Calu3 (cell line): ENCODE measurements around the gene PRDM7. TPM values are rescaled to one million over a fixed set of nuclear protein-coding genes. Genes with fewer than 3 reads are reported as not detected.
"Not testable (repeated sequence)": the region's sequence is repeated elsewhere in the genome, so short reads cannot be mapped to it uniquely, and the experiment has no call there.

Source experiments
- Bru-seq: library from RNA; stranded (reverse); fragments of 400-500 nt; gene quantifications from one replicate; lab custom pipeline; 2021; lab: Mats Ljungman, UMichigan
- BruChase-seq, 2 experiments: library from RNA; stranded (reverse); fragments of 400-500 nt; gene quantifications; one replicate each; lab custom pipeline; 2021; lab: Mats Ljungman, UMichigan
- BruUV-seq: library from RNA; stranded (reverse); fragments of 400-500 nt; replicated peaks from 2 replicates; lab custom pipeline; 2021; lab: Mats Ljungman, UMichigan
- CTCF ChIA-PET: fragments of 300-600 bp; sonication (Branson Sonifier 250); formaldehyde crosslinking; loops from one replicate; lab custom pipeline; 2022; ENCODE audit warnings: antibody characterized with exemption; lab: Charles Lee
- DNase-seq: peaks from one replicate; pipeline ENCODE4 v3.0.0; 2022
- H3K27ac Mint-ChIP-seq: one replicate; pipeline ENCODE4 v1.8.0; 2022; ENCODE audit warnings: mixed read lengths; ENCODE audit not compliant: unreplicated experiment
- H3K27me3 Mint-ChIP-seq: one replicate; pipeline ENCODE4 v1.8.0; 2022; ENCODE audit warnings: mixed read lengths; ENCODE audit not compliant: unreplicated experiment
- H3K36me3 Mint-ChIP-seq: one replicate; pipeline ENCODE4 v1.8.0; 2022; ENCODE audit warnings: mild to moderate bottlenecking, moderate library complexity, mixed read lengths; ENCODE audit not compliant: insufficient read depth, unreplicated experiment
- H3K4me1 Mint-ChIP-seq: one replicate; pipeline ENCODE4 v1.8.0; 2022; ENCODE audit warnings: mild to moderate bottlenecking, low read depth, mixed read lengths; ENCODE audit not compliant: unreplicated experiment
- H3K4me3 Mint-ChIP-seq: one replicate; pipeline ENCODE4 v1.8.0; 2022; ENCODE audit warnings: mild to moderate bottlenecking, low read depth, moderate library complexity, mixed read lengths; ENCODE audit not compliant: unreplicated experiment
- H3K9me3 Mint-ChIP-seq: one replicate; pipeline ENCODE4 v1.8.0; 2022; ENCODE audit warnings: low read depth, mixed read lengths; ENCODE audit not compliant: unreplicated experiment
- intact Hi-C: fragments of 100-400 bp; cut with micrococcal nuclease; formaldehyde crosslinking; loops from one replicate; pipeline ENCODE4 v1.10.0; 2022; ENCODE audit not compliant: unreplicated experiment
- long read RNA-seq: library from polyadenylated mRNA; stranded (forward); transcript quantifications from one replicate; pipeline ENCODE4 v2.0.0, GENCODE V29; 2022
- total RNA-seq: library from RNA; stranded (reverse); gene quantifications from 2 replicates; pipeline ENCODE4 v1.2.3, GENCODE V29; 2022
- TF ChIP-seq, protein P1 (sequence below): fragments of 200-600 bp; IDR thresholded peaks from one replicate; pipeline ENCODE4 v1.8.0; 2022; ENCODE audit warnings: antibody characterized with exemption; ENCODE audit not compliant: unreplicated experiment

PRDM7 gene
- not detected in 2 replicates for total RNA-seq
- Bru-seq, nascent RNA: not detected
- percentile 7 among the genes with signal in this experiment for BruChase-seq, experiment 1, labeled RNA remaining after a 6-hour chase
- percentile 4 among the genes with signal in this experiment for BruChase-seq, experiment 2, labeled RNA remaining after a 2-hour chase
- long read RNA-seq: 0 reads

DNA sequence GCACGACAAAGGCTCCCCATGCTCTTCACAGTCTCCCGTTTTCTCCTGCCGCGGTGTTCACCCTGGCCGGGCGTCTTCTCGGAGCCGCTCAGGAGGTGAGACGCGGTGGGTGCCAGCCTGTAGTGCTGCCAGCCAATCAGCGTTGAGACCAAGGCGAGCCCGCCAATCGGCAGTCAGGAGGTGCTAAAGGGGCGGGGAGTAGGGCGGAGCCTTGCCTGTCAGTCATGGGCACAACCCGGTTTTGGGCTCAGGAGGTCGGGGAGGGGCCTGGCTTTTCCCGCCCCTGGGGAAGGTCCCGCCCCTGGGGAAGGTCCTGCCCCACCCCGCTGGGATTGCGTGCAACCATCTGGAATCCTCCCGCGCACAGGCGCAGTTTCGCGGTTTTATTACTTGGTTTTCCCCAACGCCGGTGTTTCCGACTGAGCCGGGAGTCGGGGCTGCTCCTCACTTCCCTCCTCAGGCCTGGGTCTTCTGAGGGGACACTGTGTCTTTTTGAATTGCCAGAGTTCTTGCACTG lies at the start of gene PRDM7:
PRDM7 (minus strand) TSS at position 92 of the 517 bp plus-strand sequence. CDS start 1,421 bp downstream, outside the sequence.
- Mint-ChIP-seq H3K27me3 (peaks cover 30% of the 10 kb centered on the region), H3K27ac (peak within 1 kb of the TSS; percentile 72), H3K9me3 (no peaks in the 10 kb centered on the region), H3K36me3 (peaks cover 30% of the 10 kb centered on the region), H3K4me3 (peak within 1 kb of the TSS; percentile 62), H3K4me1 (peaks cover 25% of the 10 kb centered on the region)
- CTCF ChIA-PET: no interaction called here
- peak; percentile 99 for DNase-seq
- TF ChIP-seq, protein P1, sequence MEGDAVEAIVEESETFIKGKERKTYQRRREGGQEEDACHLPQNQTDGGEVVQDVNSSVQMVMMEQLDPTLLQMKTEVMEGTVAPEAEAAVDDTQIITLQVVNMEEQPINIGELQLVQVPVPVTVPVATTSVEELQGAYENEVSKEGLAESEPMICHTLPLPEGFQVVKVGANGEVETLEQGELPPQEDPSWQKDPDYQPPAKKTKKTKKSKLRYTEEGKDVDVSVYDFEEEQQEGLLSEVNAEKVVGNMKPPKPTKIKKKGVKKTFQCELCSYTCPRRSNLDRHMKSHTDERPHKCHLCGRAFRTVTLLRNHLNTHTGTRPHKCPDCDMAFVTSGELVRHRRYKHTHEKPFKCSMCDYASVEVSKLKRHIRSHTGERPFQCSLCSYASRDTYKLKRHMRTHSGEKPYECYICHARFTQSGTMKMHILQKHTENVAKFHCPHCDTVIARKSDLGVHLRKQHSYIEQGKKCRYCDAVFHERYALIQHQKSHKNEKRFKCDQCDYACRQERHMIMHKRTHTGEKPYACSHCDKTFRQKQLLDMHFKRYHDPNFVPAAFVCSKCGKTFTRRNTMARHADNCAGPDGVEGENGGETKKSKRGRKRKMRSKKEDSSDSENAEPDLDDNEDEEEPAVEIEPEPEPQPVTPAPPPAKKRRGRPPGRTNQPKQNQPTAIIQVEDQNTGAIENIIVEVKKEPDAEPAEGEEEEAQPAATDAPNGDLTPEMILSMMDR: no peak
- no TSS peak for BruUV-seq
- intact Hi-C loops: loop anchor here (2.0 kb wide), 1 partner anchor 14 kb away; no protein-coding TSS in a partner anchor

DNA sequence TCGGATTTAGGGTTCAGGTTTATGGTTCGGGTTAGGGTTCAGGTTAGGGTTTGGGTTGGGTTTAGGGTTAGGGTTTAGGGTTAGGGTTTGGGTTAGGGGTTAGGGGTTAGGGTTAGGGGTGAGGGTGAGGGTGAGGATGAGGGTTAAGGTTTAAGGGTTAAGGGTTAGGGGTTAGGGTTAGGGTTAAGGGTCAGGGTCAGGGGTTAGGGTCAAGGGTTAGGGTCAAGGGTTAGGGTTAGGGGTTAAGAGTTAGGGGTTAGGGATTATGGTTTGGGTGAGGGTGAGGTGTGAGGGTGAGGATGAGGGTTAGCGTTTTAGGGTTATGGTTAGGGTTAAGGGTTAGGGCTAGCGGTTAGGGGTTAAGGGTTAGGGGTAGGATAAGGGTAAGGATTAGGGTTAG lies 44.7 kb upstream of the PRDM7 start:
- not testable (repeated sequence) for H3K4me3 Mint-ChIP-seq, H3K36me3 Mint-ChIP-seq, BruUV-seq

DNA sequence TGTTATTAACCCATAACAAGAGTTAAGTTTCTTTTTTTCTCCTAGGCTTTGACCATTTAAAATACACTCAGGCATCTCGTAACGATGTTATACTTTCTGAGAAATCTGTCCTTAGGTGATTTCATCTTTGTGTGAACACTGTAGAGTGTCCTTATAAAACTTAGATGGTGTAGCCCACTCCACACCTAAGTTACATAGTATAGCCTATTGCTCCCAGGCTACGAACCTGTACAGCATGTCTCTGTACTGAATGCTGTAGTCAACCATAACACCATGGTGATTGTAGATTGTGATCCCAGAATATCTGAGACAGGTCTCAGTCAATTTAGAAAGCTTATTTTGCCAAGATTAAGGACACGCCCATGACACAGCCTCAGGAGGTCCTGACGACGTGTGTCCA lies 30.5 kb upstream of the PRDM7 start:
- H3K27ac Mint-ChIP-seq, H3K4me1 Mint-ChIP-seq, H3K4me3 Mint-ChIP-seq, H3K27me3 Mint-ChIP-seq, intact Hi-C loops, CTCF ChIA-PET, DNase-seq, BruUV-seq, H3K36me3 Mint-ChIP-seq, H3K9me3 Mint-ChIP-seq: not testable (repeated sequence)

More for the DNA sequence above, 44.7 kb upstream of the PRDM7 start:
- intact Hi-C loops, DNase-seq, CTCF ChIA-PET, H3K9me3 Mint-ChIP-seq, H3K27me3 Mint-ChIP-seq, H3K4me1 Mint-ChIP-seq, H3K27ac Mint-ChIP-seq: not testable (repeated sequence)

DNA sequence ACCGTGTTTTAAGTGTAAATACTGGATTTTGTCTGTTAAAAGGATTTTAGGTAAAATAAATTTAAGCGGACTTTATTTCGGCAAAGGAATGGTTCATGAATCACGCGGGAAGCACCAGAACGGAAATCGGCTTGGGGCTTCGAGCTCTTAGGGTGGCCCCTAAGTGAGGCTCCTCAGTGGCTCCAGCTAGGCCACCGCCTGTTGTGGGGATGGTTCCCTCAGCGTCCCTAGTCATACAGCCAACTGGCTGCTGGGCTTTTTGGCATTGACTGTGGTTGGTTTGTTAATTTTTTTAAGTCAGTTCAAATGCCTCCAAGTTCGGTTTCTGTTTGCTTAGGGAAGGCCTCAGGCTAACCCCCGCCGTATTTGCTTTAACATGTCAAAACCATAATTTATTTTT lies 29.9 kb upstream of the PRDM7 start:
- H3K4me1 Mint-ChIP-seq, H3K27me3 Mint-ChIP-seq, CTCF ChIA-PET, H3K9me3 Mint-ChIP-seq, intact Hi-C loops, H3K36me3 Mint-ChIP-seq, H3K27ac Mint-ChIP-seq, DNase-seq: not testable (repeated sequence)
- H3K4me3 Mint-ChIP-seq: peak overlapping the region; percentile 44
- TSS peak; percentile 42 for BruUV-seq

DNA sequence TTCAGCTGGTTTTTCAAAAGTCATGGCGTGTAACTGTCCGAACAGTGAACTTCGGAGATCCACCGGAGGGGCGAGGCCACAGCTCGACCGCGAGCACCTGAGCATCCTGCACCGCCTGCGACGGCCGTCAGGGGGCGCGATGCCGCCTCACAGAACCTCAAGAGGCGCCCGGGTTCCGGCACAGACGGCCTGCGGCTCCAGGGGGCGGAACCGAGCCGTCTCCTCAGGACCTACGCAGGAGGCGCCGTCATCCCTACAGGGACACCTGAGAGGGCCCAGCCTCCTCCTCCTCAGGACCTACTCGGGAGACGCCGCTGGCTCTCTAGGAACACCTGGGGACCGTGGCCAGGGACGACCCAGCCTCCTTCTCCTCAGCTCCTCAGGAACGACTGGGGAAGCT lies 29.1 kb upstream of the PRDM7 start:
- H3K27me3 Mint-ChIP-seq, CTCF ChIA-PET, H3K9me3 Mint-ChIP-seq, intact Hi-C loops, BruUV-seq, H3K36me3 Mint-ChIP-seq, H3K27ac Mint-ChIP-seq: not testable (repeated sequence)
- DNase-seq: peak; percentile 47
- Mint-ChIP-seq H3K4me3 (peak overlapping the region; percentile 44), H3K4me1 (peaks cover 11% of the 10 kb centered on the region)

DNA sequence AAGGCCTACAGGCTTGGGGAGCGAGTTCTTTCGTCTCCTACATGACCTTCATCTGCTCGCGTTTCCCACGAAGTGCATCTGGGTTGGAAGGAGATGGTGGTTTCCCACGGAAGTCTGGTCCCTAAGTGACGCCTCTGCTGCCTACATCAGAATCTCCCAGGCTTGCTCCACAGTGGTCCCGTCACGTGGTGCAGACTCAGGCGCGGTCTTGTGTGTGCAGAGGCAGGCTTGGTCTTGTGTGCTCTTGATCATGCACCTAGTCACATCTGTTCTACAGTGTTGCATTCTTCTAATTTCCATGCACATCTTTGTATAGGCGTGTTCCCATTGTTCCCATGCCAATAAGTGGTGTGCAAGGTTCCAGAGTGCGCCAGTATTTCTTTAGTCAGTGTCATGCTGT lies 27.6 kb upstream of the PRDM7 start:
- H3K9me3 Mint-ChIP-seq, H3K27me3 Mint-ChIP-seq, H3K4me3 Mint-ChIP-seq, H3K27ac Mint-ChIP-seq, CTCF ChIA-PET, BruUV-seq, DNase-seq, intact Hi-C loops, H3K36me3 Mint-ChIP-seq: not testable (repeated sequence)
- H3K4me1 Mint-ChIP-seq: peaks cover 11% of the 10 kb centered on the region

DNA sequence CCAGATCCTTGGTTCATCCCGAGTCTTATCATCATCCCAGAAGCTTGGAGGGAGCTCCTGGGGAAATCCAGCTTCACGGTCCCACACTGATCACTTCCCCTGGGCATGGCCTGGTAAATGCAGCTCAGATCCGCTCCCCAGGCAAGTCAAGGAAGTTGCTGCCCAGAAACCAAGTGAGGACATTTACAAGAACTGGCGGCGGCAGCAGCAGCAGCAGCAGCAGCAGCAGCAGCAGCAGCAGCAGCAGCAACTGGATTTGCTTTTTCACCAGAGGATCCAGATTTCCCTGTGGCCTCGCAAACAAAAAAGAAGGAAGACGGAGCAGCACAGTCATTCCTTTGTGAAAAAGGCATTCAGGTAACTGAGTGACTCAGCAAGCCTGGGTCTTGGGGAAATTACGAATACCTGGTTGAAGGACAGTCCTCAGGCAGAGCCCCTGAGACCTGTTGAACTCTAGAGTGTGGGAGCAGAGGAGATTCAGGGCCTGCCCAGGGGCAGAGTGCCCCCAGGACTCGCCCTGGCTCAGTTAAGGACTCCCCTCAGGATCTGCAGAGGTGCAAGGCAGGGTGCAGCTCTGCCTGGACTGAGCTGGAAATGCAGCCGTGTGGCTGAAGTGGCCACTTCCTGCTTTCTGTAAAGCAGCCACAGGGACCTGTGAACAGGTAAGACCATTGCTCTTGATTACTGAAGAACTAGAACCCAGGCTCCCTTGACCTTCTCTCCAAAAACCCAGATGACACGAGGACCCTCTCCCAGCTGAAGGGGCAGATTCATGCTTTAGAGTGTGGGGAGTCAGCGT lies 25.2 kb upstream of the PRDM7 start:
- H3K27ac Mint-ChIP-seq: peak overlapping the region; percentile 85
- H3K27me3 Mint-ChIP-seq, BruUV-seq: not testable (repeated sequence)

DNA sequence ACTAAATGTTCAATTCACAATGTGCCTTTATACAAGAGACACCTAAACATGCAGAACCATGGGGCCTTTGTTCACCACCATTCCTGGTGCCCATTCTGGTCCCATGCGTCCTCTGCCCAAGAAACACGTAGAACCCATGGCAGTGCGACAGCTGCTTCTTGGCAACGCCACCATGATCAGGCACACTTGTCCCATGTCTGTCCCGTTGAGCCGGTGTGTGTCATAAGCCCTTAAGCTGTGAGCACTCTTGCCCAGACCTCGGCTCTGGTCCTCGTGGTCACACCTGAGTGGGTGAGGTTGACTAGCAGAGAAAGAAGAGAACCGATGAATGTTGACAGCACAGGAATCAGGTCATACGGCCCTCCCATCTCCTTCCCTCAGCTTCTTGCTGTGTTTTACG lies 24.2 kb upstream of the PRDM7 start:
- DNase-seq, H3K27ac Mint-ChIP-seq, CTCF ChIA-PET, intact Hi-C loops, H3K4me3 Mint-ChIP-seq, H3K9me3 Mint-ChIP-seq, H3K36me3 Mint-ChIP-seq: not testable (repeated sequence)
- Mint-ChIP-seq H3K4me1 (peaks cover 11% of the 10 kb centered on the region), H3K27me3 (peaks cover 13% of the 10 kb centered on the region)
- BruUV-seq: TSS peak; percentile 49

More for the DNA sequence above, 25.2 kb upstream of the PRDM7 start:
- H3K36me3 Mint-ChIP-seq, H3K4me3 Mint-ChIP-seq, H3K9me3 Mint-ChIP-seq, intact Hi-C loops: not testable (repeated sequence)
- peak; percentile 28 for DNase-seq
- CTCF ChIA-PET: interaction anchor here (0.7 kb wide), 1 partner anchor 82 kb away, joined by 3 read pairs; no protein-coding TSS in a partner anchor
- peaks cover 11% of the 10 kb centered on the region for H3K4me1 Mint-ChIP-seq

DNA sequence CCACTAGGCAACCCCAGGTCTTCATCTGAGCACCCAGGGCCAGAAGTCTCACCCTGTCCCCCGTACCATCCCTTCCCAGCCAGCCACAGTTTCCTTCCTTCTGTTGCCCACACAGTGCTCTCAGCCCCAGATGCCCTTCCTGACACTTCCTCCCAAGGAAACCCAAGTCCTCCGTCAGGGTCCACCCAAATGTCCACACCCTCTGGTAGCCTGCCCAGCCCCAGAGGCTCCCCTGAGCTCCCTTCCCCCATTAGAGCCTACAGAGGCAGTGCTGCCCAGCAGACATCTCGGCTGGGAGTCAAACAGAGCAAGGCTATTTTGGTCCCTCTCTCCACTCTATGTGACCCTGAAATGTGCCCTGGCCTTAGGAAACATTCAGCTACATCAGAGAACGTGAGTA lies 23.7 kb upstream of the PRDM7 start:
- Mint-ChIP-seq H3K27me3 (peaks cover 13% of the 10 kb centered on the region), H3K4me1 (peaks cover 11% of the 10 kb centered on the region)
- H3K27ac Mint-ChIP-seq, intact Hi-C loops, CTCF ChIA-PET, DNase-seq, H3K4me3 Mint-ChIP-seq, H3K36me3 Mint-ChIP-seq, H3K9me3 Mint-ChIP-seq, BruUV-seq: not testable (repeated sequence)
